K562 (cell line): ENCODE results near the gene RNPEP. TPM values are rescaled to one million over a fixed set of nuclear protein-coding genes. Genes with fewer than 3 reads are reported as not detected.
A peak's percentile ranks its signal among the peaks of the same experiment; 100 is the strongest.

Experiments used
- AFF1 ChIP-seq, 2 experiments: fragments of 450-650 bp; IDR thresholded peaks; 2 replicates each; pipeline ENCODE4 v1.6.1; 2018; ENCODE audit warnings: mild to moderate bottlenecking in 2 of 2, low read depth in 1 of 2; ENCODE audit not compliant: partially characterized antibody in 2 of 2
- CEBPZ ChIP-seq: fragments of 150-350 bp; IDR thresholded peaks from 2 replicates; pipeline ENCODE4 v1.6.1; 2014; ENCODE audit warnings: low read depth, mild to moderate bottlenecking, low read length, borderline replicate concordance
- GABPB2 ChIP-seq: fragments of 250-450 bp; sonication (Bioruptor Pico); conservative IDR thresholded peaks from 2 replicates; pipeline ENCODE4 v1.5.1; 2021; ENCODE audit warnings: mild to moderate bottlenecking
- KAT2B ChIP-seq: IDR thresholded peaks from one replicate; pipeline ENCODE4 v1.6.1; 2012; ENCODE audit warnings: low read depth, mild to moderate bottlenecking, control low read depth, inconsistent platforms, low read length, moderate library complexity
- KDM1A ChIP-seq, 2 experiments: fragments of 450-650 bp; IDR thresholded peaks; 2 replicates each; pipeline ENCODE4 v1.6.1; 2016; ENCODE audit warnings: mild to moderate bottlenecking in 2 of 2
- NFATC3 ChIP-seq: fragments of 450-650 bp; IDR thresholded peaks from 2 replicates; pipeline ENCODE4 v1.6.1; 2017; ENCODE audit warnings: mild to moderate bottlenecking
- RBM14 ChIP-seq: fragments of 200-400 bp; formaldehyde crosslinking; IDR thresholded peaks from 2 replicates; pipeline ENCODE4 v1.6.1; 2018; ENCODE audit warnings: low read depth, mild to moderate bottlenecking, low read length, moderate library complexity, borderline replicate concordance; ENCODE audit not compliant: insufficient read depth
- ZBTB40 ChIP-seq, 2 experiments: fragments of 450-650 bp in 1 of 2; sonication (generic) in 1 of 2; formaldehyde crosslinking in 1 of 2; IDR thresholded peaks; 2 replicates each; pipeline versions ENCODE4 v1.7.1 to v1.9.0; 2016 to 2022; ENCODE audit warnings: inconsistent platforms in 1 of 2, mild to moderate bottlenecking in 1 of 2, missing genetic modification reagents in 1 of 2
- ZNF445 ChIP-seq: fragments of 250-450 bp; sonication (Bioruptor Pico); IDR thresholded peaks from 2 replicates; pipeline ENCODE4 v1.4.0; 2020; ENCODE audit warnings: low read depth, mild to moderate bottlenecking, moderate library complexity
- ZSCAN29 ChIP-seq: fragments of 450-650 bp; IDR thresholded peaks from 2 replicates; pipeline ENCODE4 v1.6.1; 2017
- polyA plus RNA-seq, 8 experiments: library from polyadenylated mRNA; depleted of rRNA in 4 of 8; stranded (reverse) in 5 of 8; unstranded in 3 of 8; fragments of >200 nt; fragmentation: Nextera tagmentation in 2 of 8; fragmentation: Illumina TruSeq in 1 of 8; extraction: Ambion mirVana in 2 of 8; extraction: Trizol in 1 of 8; gene quantifications; 2 replicates each; pipeline versions ENCODE4 v1.2.1 to v1.2.3, GENCODE V29; 2011 to 2014; ENCODE audit warnings: inconsistent platforms in 1 of 8, missing spikeins in 1 of 8
- total RNA-seq, 7 experiments: library from RNA; depleted of rRNA in 6 of 7; stranded (reverse); fragments of >200 nt in 6 of 7; fragmentation: Illumina TruSeq in 2 of 7; extraction: Trizol in 2 of 7; gene quantifications; 2 replicates each; pipeline versions ENCODE4 v1.2.1 to v1.2.3, GENCODE V29; 2011 to 2021; ENCODE audit warnings: low replicate concordance in 1 of 7

RNPEP gene
- total and polyA plus RNA-seq, 9 of the 15 experiments (the other 6 are each of a cell fraction or from before 2014, with no cell fraction given), result 27.5 to 131 (median 63.4) TPM

GRCh38 chr1:202007805-202008489, 25.5 kb downstream of the RNPEP start (continued):
- no peak for TF ChIP-seq RBM14
- no peak for TF ChIP-seq ZNF445
- no peak for TF ChIP-seq CEBPZ
- peak; percentile 93 to 96 for TF ChIP-seq KDM1A (IDR thresholded peaks at IDR 0.05)
- TF ChIP-seq KAT2B, result no peak
- TF ChIP-seq ZSCAN29, result no peak
- TF ChIP-seq NFATC3, result no peak
- peak in 1 of 2 experiments; percentile 58 for TF ChIP-seq AFF1 (IDR thresholded peaks at IDR 0.05; ENCODE audit: low read depth in 1 of 2, partially characterized antibody in 2 of 2)
- TF ChIP-seq GABPB2 (CRISPR knock-in tag), result no peak
- TF ChIP-seq ZBTB40 (IDR thresholded peaks at IDR 0.05), result no peak
- no peak for TF ChIP-seq ZBTB40 (CRISPR knock-in tag; IDR thresholded peaks at IDR 0.05)
